SK-N-SH treated with all-trans-retinoic acid at 6 μM for 48 hours (cell line): ENCODE data around the gene PHLDA2.

Source experiments
- BACH2 ChIP-seq: fragments of 250-450 bp; sonication (Bioruptor Pico); IDR thresholded peaks from 2 replicates; pipeline ENCODE4 v1.9.0; 2021; ENCODE audit warnings: mild to moderate bottlenecking, borderline replicate concordance
- GLIS3 ChIP-seq: fragments of 250-450 bp; sonication (Bioruptor Pico); IDR thresholded peaks from 2 replicates; pipeline ENCODE4 v1.5.0; 2020; ENCODE audit warnings: mild to moderate bottlenecking, moderate library complexity
- RARB ChIP-seq: fragments of 250-450 bp; sonication (Bioruptor Pico); IDR thresholded peaks from 2 replicates; pipeline ENCODE4 v1.8.0; 2021; ENCODE audit warnings: mild to moderate bottlenecking, moderate library complexity
- TOX ChIP-seq: fragments of 250-450 bp; sonication (Bioruptor Pico); IDR thresholded peaks from 2 replicates; pipeline ENCODE4 v1.8.0; 2021; ENCODE audit warnings: mild to moderate bottlenecking, moderate library complexity, borderline replicate concordance
- ZFP30 ChIP-seq: fragments of 450-650 bp; formaldehyde crosslinking; IDR thresholded peaks from 2 replicates; pipeline ENCODE4 v1.5.0; 2022; ENCODE audit warnings: mild to moderate bottlenecking, moderate library complexity
- ZNF70 ChIP-seq: fragments of 450-650 bp; formaldehyde crosslinking; IDR thresholded peaks from 2 replicates; pipeline ENCODE4 v1.5.0; 2020; ENCODE audit warnings: mild to moderate bottlenecking, moderate library complexity
- ZNF8 ChIP-seq: fragments of 450-650 bp; formaldehyde crosslinking; IDR thresholded peaks from 2 replicates; pipeline ENCODE4 v1.5.0; 2020; ENCODE audit warnings: mild to moderate bottlenecking, moderate library complexity
- TF ChIP-seq, protein P1 (sequence below): fragments of 250-450 bp; sonication (Bioruptor Pico); IDR thresholded peaks from 2 replicates; pipeline ENCODE4 v1.5.1; 2021; ENCODE audit warnings: mild to moderate bottlenecking, moderate library complexity
- TF ChIP-seq, protein P2 (sequence below): fragments of 250-450 bp; sonication (Bioruptor Pico); IDR thresholded peaks from 2 replicates; pipeline ENCODE4 v1.8.0; 2020; ENCODE audit warnings: mild to moderate bottlenecking, moderate library complexity, borderline replicate concordance
- TF ChIP-seq, protein P3 (sequence below): fragments of 250-450 bp; sonication (Bioruptor Pico); IDR thresholded peaks from 2 replicates; pipeline ENCODE4 v1.5.1; 2020; ENCODE audit warnings: low read depth, mild to moderate bottlenecking, moderate library complexity

- TF ChIP-seq TOX (CRISPR knock-in tag), result no peak
- TF ChIP-seq, protein P1, sequence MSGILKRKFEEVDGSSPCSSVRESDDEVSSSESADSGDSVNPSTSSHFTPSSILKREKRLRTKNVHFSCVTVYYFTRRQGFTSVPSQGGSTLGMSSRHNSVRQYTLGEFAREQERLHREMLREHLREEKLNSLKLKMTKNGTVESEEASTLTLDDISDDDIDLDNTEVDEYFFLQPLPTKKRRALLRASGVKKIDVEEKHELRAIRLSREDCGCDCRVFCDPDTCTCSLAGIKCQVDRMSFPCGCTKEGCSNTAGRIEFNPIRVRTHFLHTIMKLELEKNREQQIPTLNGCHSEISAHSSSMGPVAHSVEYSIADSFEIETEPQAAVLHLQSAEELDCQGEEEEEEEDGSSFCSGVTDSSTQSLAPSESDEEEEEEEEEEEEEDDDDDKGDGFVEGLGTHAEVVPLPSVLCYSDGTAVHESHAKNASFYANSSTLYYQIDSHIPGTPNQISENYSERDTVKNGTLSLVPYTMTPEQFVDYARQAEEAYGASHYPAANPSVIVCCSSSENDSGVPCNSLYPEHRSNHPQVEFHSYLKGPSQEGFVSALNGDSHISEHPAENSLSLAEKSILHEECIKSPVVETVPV, result no peak
- no peak for TF ChIP-seq ZNF8 (CRISPR knock-in tag)
- TF ChIP-seq RARB (CRISPR knock-in tag), result no peak
- TF ChIP-seq, protein P2, sequence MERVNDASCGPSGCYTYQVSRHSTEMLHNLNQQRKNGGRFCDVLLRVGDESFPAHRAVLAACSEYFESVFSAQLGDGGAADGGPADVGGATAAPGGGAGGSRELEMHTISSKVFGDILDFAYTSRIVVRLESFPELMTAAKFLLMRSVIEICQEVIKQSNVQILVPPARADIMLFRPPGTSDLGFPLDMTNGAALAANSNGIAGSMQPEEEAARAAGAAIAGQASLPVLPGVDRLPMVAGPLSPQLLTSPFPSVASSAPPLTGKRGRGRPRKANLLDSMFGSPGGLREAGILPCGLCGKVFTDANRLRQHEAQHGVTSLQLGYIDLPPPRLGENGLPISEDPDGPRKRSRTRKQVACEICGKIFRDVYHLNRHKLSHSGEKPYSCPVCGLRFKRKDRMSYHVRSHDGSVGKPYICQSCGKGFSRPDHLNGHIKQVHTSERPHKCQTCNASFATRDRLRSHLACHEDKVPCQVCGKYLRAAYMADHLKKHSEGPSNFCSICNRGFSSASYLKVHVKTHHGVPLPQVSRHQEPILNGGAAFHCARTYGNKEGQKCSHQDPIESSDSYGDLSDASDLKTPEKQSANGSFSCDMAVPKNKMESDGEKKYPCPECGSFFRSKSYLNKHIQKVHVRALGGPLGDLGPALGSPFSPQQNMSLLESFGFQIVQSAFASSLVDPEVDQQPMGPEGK (CRISPR knock-in tag), result no peak
- TF ChIP-seq GLIS3, result no peak
- no peak for TF ChIP-seq BACH2 (CRISPR knock-in tag)
- no peak for TF ChIP-seq ZFP30 (CRISPR knock-in tag)
- TF ChIP-seq, protein P3, sequence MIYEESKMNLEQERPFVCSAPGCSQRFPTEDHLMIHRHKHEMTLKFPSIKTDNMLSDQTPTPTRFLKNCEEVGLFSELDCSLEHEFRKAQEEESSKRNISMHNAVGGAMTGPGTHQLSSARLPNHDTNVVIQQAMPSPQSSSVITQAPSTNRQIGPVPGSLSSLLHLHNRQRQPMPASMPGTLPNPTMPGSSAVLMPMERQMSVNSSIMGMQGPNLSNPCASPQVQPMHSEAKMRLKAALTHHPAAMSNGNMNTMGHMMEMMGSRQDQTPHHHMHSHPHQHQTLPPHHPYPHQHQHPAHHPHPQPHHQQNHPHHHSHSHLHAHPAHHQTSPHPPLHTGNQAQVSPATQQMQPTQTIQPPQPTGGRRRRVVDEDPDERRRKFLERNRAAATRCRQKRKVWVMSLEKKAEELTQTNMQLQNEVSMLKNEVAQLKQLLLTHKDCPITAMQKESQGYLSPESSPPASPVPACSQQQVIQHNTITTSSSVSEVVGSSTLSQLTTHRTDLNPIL (CRISPR knock-in tag), result no peak
- no peak for TF ChIP-seq ZNF70 (CRISPR knock-in tag)
Measured at GRCh38 chr11:2929531-2929949, 320 bp upstream of the PHLDA2 start.
